Activated T-cell treated with anti-CD3 and anti-CD28 coated beads for 24 hours (primary cell): ENCODE results near the gene KRT32.

Source experiments
- DNase-seq: peaks from one replicate; pipeline ENCODE4 v3.0.0-alpha.2; 2020; ENCODE audit warnings: low read depth

Gene KRT32

GRCh38 chr17:41492351-41492750 is 25.2 kb upstream of the KRT32 start:
- DNase-seq: no peak

- no peak for DNase-seq
Observed at GRCh38 chr17:41491476-41491875, 24.3 kb upstream of the KRT32 start.

DNA sequence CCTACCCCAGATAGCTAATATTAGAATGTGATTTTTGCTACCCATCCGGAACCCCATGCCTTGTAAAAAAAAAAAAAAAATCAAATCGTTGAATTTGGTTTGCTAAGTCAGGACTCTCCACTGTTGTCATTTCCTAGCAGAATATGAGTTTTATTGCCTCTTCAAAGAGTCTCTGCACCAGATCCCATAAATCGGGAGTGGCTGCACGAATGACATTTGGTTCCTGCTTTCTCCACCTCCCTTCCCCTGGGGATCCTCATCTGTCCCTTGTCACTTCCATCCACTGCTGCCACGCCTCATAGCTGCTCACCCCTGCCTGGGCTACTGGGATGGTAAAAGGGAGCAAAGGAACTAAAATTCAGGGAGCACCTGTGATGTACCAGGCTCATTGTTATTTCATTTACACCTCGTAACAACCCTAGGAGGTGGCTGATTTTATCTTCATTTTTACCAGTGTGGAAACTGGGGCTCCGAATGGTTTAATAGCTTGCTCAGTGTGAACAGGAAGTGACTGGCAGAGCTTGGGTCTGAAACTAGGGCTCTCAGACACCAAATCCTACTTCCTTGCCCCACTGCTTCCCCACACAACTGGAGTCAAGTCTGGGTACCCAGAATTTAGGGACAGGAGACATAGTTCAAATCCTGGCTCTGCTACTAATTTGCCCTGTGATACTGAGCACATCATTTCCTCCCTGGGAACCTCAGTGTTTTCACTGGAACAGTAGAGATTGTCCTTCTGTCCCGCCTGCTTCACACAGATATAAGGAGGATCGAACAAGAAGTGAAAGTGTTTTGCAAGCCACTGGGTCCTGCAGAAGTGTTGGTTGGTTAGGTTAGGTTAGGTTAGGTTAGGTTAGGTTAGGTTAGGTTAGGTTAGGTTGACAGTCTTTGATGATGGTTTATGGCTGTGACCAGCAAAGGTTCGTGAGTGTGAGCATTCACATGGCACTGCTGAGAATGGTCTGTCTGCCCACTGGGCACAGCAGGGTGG is 23.1 kb upstream of the KRT32 start:
- DNase-seq: no peak

- no peak for DNase-seq
Observed at GRCh38 chr17:41489531-41489930, 22.3 kb upstream of the KRT32 start, which contains the start of gene KRT36. TSS of gene KRT36 (minus strand) at chr17:41489910. CDS start at chr17:41489864, 46 bp downstream.

GRCh38 chr17:41486809-41487530 is 19.8 kb upstream of the KRT32 start:
- DNase-seq: peak; percentile 17

DNA sequence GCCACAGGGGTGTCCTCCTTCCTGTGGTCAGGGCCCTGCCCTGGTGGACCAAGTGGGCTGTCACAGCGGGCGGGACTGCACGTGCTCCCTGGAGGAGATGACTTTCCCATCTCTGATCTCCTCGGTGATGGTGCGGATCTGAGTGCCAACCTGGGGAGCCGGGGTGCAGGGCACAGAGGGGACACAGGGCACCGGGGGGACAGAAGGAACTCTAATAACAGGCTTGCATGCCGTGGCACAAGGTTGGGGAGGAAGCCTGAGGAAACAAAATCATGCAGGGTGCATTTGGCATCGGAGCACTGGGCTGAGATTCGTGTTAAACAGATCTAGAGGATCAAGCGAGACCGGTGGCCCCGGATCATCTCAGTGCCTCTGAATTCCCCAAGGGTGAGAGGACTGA is 19.1 kb upstream of the KRT32 start:
- DNase-seq: no peak

GRCh38 chr17:41484920-41485904 is 18.0 kb upstream of the KRT32 start:
- no peak for DNase-seq

DNA sequence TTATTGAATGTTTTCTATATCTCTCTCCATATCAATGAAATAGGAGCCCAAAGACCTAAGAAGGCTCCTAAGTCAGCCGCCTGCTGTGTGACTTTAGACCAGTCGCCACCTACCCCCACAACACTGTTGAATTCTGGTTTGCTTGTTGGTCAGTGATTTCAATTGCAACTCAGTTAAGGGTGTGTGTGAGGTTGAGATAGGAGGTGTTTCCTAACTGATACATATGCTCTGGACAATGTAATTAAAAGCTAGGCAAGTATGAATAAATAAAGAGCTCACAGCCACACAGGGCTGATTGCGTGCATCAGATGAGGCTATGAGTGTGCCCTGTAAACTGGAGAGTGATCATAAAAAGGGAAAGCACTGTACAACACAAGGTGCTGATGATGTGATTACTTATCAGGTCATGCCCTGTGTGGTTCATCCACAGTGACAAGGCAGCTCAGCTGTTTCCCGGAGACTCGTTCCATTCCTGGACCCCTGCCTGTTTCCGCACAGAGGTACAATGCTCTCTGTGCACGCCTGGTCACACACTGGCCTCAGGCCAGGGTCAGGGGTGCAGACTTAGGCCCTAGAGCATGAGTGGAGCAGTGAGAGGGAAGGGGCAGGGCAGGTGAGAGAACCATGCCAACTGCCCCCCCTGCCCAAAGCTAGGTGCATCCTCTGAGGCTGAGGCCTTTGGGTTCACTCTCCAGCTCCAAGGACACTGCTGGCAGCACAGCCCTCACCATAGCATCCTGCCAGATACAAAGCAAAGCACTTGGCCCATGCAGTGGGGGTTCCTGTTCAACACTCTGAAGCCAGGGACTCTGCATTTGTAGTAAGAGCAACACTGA is 17.0 kb upstream of the KRT32 start:
- DNase-seq: no peak

DNA sequence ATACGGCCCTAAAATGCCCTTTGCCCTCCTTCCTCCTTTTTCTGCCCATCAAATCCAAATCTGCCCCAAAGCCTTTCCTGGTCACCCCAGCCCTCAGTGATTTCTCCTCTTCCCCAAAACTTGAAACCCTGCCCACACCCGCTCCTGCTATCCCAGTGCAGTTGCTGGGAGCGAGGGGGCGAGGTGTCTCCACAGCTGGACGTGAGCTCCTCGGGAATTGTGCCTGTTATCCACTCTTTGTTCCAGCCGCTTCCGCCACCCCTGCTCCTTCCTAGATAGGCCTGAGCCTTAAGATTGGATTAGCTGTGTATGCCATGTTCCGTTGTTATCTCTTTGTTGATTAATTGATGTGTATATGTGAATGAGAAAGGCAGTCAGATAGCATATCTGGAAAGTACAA is 16.3 kb upstream of the KRT32 start:
- no peak for DNase-seq

GRCh38 chr17:41481036-41481435 is 13.8 kb upstream of the KRT32 start, which contains the start of gene KRT35:
TSS of gene KRT35 (minus strand) at chr17:41481151. CDS start at chr17:41481097, 54 bp downstream.
- no peak for DNase-seq

DNA sequence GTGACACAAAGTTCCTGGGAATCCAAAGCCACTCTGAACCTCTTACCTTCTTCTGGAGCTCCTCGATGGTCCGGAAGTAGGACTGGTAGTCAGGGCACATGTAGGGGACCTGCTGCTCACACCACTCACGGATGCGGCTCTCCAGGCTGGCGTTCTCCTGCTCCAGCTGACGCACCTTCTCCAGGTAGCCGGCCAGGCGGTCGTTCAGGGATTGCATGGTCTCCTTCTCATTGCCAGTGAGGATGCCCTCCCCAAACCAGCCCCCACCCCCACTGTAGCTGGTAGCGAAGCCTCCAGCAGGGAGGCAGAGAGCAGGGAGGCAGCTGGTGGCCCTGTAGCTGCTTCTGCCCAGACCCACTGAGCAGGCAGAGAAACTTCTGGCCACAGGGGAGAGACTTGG is 13.4 kb upstream of the KRT32 start:
- no peak for DNase-seq

DNA sequence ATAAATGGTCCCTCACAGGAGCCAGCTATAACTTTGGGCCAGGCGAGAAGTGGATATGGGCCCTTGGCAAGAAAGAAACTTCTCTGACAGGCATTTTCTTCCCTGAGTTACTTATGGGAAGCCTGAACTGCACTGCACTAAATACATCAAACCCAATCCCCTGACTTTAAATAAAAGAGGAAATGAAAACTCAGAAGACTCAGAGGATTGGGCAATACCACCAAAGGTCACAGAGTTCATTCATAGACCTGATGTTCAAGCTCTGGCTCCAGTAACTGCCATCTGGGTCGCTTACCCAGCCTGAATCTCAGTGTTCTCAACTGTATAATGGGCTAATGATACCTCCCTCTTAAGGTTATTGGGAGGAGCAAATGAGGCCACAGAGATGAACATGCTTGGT is 12.9 kb upstream of the KRT32 start:
- DNase-seq: no peak

DNA sequence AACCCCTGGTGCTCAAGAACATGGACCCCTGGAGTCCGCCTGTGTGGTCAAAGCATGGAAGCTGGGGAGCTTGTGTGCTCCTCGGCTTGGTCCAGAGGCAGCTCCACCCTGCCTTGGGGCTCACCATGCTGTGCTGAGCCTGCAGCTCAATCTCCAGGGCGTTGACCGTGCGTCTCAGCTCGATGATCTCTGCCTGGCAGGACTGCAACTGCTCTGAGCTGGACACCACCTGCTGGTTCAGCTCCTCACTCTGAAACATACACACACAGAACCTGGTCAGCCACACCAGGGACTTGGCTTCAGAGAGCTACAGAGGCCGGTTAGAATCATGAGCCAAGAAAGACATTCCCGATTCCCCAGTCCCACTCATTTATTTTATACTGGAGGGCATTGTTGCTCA is 11.1 kb upstream of the KRT32 start:
- DNase-seq: no peak

DNA sequence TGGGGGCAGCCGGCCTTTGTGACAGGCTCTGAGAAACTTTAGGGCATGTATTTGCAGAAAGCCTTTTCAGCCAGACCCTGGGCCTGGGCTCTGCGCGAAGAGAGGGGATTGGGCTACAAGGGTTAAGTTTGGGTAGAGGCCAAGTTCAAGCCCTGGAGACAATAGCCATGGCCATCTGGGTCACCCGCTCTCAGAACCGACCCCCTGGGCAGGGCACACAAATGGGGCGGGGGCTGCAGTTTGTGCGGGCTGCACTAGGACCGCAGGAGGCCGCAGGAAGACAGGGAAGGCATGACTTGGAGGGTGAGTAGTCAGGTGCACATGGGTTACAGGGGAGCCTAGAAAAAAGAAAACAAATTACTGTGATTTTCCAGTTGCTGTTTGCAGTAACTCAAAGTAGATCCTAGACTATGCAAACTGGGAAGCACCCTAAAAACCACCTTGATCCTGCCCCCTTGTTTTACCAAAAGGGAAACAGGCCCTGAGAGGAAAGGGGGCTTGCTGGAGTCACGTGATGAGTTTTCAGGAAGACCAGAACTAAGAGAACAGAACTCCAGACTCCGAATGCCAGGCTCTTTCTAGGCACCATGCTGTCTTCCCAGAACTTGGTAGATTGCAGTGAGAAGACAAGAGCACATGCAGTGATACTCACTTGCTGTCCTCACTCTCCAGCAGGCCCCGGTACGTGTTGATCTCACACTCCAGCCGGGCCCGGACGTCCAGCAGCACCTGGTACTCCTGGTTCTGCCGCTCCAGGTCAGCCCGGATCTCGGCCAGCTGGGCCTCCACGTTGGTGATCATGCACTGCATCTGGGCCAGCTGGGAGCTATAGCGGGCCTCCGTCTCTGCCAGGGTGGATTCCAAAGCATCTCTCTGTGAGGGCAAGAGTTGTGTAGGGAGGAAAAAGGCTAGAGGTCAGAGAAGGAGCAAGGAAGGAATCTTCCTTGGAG is 10.0 kb upstream of the KRT32 start:
- no peak for DNase-seq

DNA sequence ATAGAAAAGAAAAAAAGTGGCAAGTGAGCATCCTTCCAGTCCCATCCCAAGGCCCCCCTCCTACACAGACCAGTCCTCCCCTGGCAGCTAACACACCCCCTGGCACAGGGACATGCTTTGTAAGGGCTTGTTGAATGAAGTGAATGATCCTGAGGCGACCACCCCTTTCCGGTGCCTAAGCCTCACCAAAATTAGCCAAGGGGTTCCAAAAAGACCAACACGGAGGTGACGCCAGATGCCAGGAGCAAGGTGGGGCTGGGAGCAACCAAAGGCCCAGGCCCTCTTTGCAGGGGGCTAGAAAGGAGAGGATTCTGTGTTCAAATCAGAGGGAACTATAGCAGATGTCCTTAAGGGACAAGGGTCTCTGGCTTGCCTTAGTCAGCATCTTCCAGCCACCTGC is 8.2 kb upstream of the KRT32 start:
- DNase-seq: no peak

GRCh38 chr17:41474863-41475262 is 7.7 kb upstream of the KRT32 start:
- no peak for DNase-seq

DNA sequence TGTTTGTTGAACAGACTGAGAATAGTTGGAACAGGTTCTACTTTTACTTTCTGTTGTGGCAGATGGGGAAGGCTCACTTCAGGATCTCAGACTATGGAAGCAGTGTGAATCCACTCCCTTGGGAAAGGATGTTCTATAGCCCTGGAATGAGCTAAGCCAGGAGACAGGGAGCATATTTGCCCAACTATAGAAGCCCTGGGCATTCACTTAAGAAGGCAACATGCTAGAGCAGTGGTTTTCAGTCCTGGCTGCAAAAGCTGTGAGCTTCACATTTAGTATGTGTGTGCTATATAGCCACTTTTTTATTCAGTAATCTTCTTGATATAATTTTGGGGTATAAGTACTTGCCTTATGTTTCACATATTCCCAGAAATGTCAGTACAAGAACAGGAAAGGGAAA is 1.2 kb upstream of the KRT32 start:
- DNase-seq: no peak

- no peak for DNase-seq
Observed at GRCh38 chr17:41467561-41467960, 375 bp upstream of the KRT32 start.

- no peak for DNase-seq
Observed at GRCh38 chr17:41464682-41465081, 2.5 kb downstream of the KRT32 start.

- no peak for DNase-seq
Observed at GRCh38 chr17:41464173-41464572, 3.0 kb downstream of the KRT32 start.
